HL-60 (cell line): Measurements from ENCODE around the gene STOX2.

Experiments used
- CTCF ChIP-seq: IDR thresholded peaks from one replicate; pipeline ENCODE4 v1.5.1; 2011; ENCODE audit warnings: low read length, control low read depth, inconsistent platforms; ENCODE audit not compliant: insufficient read depth
- GABPA ChIP-seq: IDR thresholded peaks from 2 replicates; pipeline ENCODE4 v1.6.1; 2012; ENCODE audit warnings: low read depth
- POLR2AphosphoS5 ChIP-seq: IDR thresholded peaks from 2 replicates; pipeline ENCODE4 v1.6.1; 2012; ENCODE audit warnings: low read depth
- REST ChIP-seq: IDR thresholded peaks from 2 replicates; pipeline ENCODE4 v1.6.1; 2012; ENCODE audit warnings: low read depth; ENCODE audit not compliant: insufficient replicate concordance
- SPI1 ChIP-seq: IDR thresholded peaks from 2 replicates; pipeline ENCODE4 v1.6.1; 2012; ENCODE audit warnings: low read depth, mild to moderate bottlenecking, borderline replicate concordance

DNA sequence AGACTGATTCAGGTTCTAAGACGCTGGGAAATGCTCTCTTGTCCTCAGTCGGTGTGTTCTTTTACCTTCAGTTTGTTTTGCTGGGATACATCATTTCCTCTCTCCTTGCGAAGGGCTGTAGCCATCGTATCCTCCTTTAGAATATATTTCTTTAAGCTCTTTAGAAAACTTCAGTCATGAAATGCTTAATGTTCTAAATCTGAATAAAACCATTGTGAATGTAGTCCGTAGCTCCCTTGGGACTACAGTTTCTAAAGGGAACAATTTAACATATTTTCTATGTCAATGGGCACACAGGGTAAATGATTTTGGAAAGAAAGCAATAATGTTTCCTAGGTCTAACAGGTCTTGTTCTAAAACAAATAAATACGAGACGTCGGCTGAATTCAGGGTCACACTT is 40.6 kb downstream of the STOX2 start:
- TF ChIP-seq CTCF (no peak), POLR2AphosphoS5 (no peak), GABPA (no peak), REST (no peak), SPI1 (no peak)
